Osteocyte (in vitro differentiated cells): ENCODE results near the gene WWP2. TPM values are rescaled to one million over a fixed set of nuclear protein-coding genes. Genes with fewer than 3 reads are reported as not detected.
A peak's percentile ranks its signal among the peaks of the same experiment; 100 is the strongest.
"Not testable (repeated sequence)": the region's sequence is repeated elsewhere in the genome, so short reads cannot be mapped to it uniquely, and the experiment has no call there.

Experiments used
- DNase-seq: peaks from one replicate; pipeline ENCODE4 v3.0.0; 2021; ENCODE audit warnings: mixed read lengths; ENCODE audit not compliant: unreplicated experiment; ENCODE audit errors: extremely low spot score
- H3K27ac Mint-ChIP-seq: one replicate; pipeline ENCODE4 v1.8.0; 2021; ENCODE audit warnings: mild to moderate bottlenecking, mixed read lengths; ENCODE audit not compliant: unreplicated experiment
- H3K27me3 Mint-ChIP-seq: one replicate; pipeline ENCODE4 v1.8.0; 2021; ENCODE audit warnings: mixed read lengths; ENCODE audit not compliant: unreplicated experiment
- H3K36me3 Mint-ChIP-seq: one replicate; pipeline ENCODE4 v1.8.0; 2021; ENCODE audit warnings: mixed read lengths; ENCODE audit not compliant: unreplicated experiment
- H3K4me1 Mint-ChIP-seq: one replicate; pipeline ENCODE4 v1.8.0; 2021; ENCODE audit warnings: mixed read lengths; ENCODE audit not compliant: unreplicated experiment
- H3K4me3 Mint-ChIP-seq: one replicate; pipeline ENCODE4 v1.8.0; 2021; ENCODE audit warnings: mild to moderate bottlenecking, moderate library complexity, mixed read lengths; ENCODE audit not compliant: unreplicated experiment
- H3K9me3 Mint-ChIP-seq: one replicate; pipeline ENCODE4 v1.8.0; 2021; ENCODE audit warnings: mixed read lengths; ENCODE audit not compliant: unreplicated experiment
- total RNA-seq: library from RNA; stranded (reverse); gene quantifications from 2 replicates; pipeline ENCODE4 v1.2.1, GENCODE V29; 2021
- TF ChIP-seq, protein P1 (sequence below): fragments of 200-600 bp; sonication (generic); IDR thresholded peaks from 2 replicates; pipeline ENCODE4 v1.5.0; 2021; ENCODE audit warnings: antibody characterized with exemption, mild to moderate bottlenecking, moderate library complexity

WWP2 gene
- total RNA-seq, 1 donor from 2014 or later = 36.2 TPM

DNA sequence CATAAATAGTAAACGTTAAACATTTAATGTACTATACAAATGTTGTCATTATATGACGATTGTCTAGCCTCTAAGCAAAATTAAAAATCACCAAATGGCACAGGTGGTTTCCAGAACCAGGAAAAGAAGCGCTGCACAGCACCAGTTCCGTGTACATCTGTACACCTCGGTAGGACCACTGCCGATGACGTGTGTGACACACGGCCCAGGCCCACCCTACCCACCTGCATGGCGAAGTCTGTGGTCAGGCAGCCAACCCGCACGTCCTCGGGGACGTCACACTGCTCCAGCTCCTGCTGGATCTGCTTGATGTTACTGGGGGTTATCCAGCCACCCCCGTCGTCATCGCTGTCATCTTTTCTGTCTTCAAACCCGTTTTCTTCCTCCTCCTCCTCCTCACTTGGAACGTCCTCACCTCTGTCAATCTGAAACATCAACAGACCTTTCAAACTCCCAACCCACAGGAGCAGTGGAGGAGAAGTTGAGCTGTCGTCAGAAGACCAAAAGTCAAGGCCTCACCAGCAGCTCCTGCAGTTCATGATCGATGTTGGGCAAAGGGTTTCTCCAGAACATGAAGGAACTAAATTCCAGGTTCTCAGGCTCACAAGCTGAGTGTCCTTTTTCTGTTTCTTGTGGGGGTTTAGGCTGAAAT is 13.3 kb upstream of the WWP2 start:
- Mint-ChIP-seq H3K27me3 (no peaks in the 10 kb centered on the region), H3K4me1 (peaks cover 12% of the 10 kb centered on the region), H3K36me3 (peaks cover 36% of the 10 kb centered on the region), H3K9me3 (no peaks in the 10 kb centered on the region), H3K4me3 (no peak overlapping the region), H3K27ac (no peak overlapping the region)
- DNase-seq = no peak
- TF ChIP-seq, protein P1, sequence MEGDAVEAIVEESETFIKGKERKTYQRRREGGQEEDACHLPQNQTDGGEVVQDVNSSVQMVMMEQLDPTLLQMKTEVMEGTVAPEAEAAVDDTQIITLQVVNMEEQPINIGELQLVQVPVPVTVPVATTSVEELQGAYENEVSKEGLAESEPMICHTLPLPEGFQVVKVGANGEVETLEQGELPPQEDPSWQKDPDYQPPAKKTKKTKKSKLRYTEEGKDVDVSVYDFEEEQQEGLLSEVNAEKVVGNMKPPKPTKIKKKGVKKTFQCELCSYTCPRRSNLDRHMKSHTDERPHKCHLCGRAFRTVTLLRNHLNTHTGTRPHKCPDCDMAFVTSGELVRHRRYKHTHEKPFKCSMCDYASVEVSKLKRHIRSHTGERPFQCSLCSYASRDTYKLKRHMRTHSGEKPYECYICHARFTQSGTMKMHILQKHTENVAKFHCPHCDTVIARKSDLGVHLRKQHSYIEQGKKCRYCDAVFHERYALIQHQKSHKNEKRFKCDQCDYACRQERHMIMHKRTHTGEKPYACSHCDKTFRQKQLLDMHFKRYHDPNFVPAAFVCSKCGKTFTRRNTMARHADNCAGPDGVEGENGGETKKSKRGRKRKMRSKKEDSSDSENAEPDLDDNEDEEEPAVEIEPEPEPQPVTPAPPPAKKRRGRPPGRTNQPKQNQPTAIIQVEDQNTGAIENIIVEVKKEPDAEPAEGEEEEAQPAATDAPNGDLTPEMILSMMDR = no peak

DNA sequence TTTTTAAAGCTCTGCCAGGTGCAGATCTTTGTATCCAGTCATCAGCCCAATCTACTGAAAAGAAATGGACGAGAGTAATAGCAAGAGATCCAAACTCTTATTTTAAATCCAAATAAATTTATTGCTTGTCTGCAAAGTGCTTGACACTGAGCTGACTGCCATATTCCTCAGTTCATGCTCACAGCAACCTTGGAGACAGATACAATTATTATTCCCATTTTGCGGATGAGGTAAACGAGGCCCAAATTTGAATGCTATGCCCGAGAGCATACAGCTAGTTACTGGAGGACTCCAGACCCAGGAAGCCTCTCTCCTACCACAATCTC is 8.0 kb upstream of the WWP2 start:
- TF ChIP-seq, protein P1 = no peak
- peak overlapping the region; percentile 93 for H3K27ac Mint-ChIP-seq
- no peak for DNase-seq
- H3K36me3 Mint-ChIP-seq = peaks cover 9% of the 10 kb centered on the region
- peaks cover 23% of the 10 kb centered on the region for H3K4me1 Mint-ChIP-seq
- peaks cover 3% of the 10 kb centered on the region for H3K27me3 Mint-ChIP-seq
- peak overlapping the region; percentile 100 for H3K4me3 Mint-ChIP-seq
- H3K9me3 Mint-ChIP-seq = no peaks in the 10 kb centered on the region

DNA sequence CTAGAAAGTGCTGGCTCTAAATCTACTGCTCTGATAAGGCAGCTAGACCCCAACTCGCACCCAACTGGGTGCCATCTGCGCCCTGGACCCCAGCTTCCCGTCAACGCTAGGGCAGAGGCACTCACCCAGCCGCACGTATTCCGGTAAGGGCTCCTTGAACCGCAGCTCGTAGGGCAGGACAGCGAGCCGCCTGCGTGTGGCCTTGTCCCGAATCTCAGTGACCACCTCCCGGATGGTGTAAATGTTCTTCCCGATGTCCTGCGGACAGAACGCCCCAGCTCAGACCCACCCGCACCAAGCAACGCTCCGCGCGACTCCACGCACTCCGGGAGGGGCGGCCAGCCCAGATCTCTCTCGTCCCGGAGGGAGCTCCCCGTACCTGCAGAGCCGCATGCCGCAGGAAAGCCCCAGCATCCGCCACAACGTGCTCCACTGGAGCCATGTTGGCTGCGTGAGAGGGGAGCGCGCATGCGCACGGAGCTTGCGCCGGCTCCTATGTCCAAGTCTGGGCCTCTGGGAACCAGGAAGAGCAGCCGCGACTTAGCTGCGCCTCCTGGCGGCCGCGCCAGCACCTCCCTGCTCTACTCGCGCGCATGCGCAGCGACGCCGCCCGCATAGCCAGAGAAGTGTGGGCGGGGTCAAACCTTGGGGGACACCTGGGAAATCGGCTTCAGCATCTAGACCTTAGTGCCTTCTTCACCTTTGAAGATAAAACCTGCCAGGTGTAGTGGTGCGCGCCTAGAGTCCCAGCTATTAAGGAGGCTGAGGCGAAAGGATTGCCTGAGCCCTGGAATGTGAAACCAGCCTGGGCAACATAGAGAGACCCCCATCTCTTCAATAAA is 7.4 kb upstream of the WWP2 start, which contains the start of gene NOB1:
Gene NOB1 (minus strand): TSS at position 458 of the 842 bp plus-strand sequence. CDS start 16 bp downstream, at position 442.
- H3K4me1 Mint-ChIP-seq = peaks cover 23% of the 10 kb centered on the region
- peak within 1 kb of the TSS; percentile 93 for H3K27ac Mint-ChIP-seq
- TF ChIP-seq, protein P1 = peak; percentile 97
- H3K36me3 Mint-ChIP-seq = peaks cover 5% of the 10 kb centered on the region
- H3K9me3 Mint-ChIP-seq = no peaks in the 10 kb centered on the region
- H3K27me3 Mint-ChIP-seq = peaks cover 3% of the 10 kb centered on the region
- DNase-seq = peak; percentile 99
- peak within 1 kb of the TSS; percentile 100 for H3K4me3 Mint-ChIP-seq

DNA sequence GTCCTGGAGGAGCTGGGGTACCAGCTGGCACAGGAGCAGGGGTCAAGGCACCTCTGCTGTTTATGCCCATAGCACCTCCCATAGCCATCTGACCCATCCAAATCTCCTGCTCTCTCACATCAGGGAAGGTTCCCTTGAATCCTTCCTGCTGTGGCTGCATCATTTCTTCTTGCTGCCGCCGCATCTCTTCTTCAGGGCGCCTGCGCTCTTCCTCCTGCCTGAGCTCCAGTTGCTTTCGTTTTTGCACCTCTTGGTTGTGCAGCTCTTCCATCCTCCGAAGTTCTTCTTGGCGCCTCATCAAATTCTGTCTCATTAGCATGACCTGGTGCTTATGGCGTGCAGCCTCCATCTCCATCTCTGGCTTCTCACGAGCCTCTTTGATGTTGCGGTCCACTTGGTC is 5.4 kb upstream of the WWP2 start:
- peaks cover 23% of the 10 kb centered on the region for H3K4me1 Mint-ChIP-seq
- DNase-seq = no peak
- TF ChIP-seq, protein P1 = no peak
- no peaks in the 10 kb centered on the region for H3K36me3 Mint-ChIP-seq
- H3K4me3 Mint-ChIP-seq = no peak overlapping the region
- no peak overlapping the region for H3K27ac Mint-ChIP-seq
- H3K27me3 Mint-ChIP-seq = peaks cover 3% of the 10 kb centered on the region
- no peaks in the 10 kb centered on the region for H3K9me3 Mint-ChIP-seq

DNA sequence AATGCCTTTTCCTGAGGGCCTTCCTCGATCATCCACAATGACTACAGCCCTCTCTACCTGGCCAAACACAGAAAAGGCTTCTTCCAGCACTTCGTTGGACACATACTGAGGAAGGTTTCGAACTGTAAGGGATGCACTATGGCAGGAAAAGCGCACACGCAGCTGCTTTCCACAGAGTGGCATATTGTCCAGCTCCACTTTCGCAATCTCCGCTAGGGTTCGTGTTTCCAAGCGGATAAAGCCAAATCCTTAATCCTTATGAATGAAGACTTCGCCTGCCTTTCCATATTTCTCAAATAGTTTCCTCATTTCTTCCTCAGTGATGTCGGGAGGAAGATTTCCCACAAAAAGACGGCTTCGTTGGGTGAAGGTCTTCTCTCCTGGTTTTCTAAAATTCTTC is 4.8 kb upstream of the WWP2 start:
- DNase-seq, H3K27ac Mint-ChIP-seq, H3K4me3 Mint-ChIP-seq, H3K27me3 Mint-ChIP-seq, H3K9me3 Mint-ChIP-seq, H3K36me3 Mint-ChIP-seq: not testable (repeated sequence)
- peaks cover 22% of the 10 kb centered on the region for H3K4me1 Mint-ChIP-seq
